Gastrocnemius medialis (tissue), 4 donors: ENCODE results near the gene PDE9A.
"Not testable (repeated sequence)": the region's sequence is repeated elsewhere in the genome, so short reads cannot be mapped to it uniquely, and the experiment has no call there.

ENCODE experiments used
- CTCF ChIP-seq, 5 experiments: fragments of 450-650 bp in 3 of 5; fragments of 200-600 bp in 2 of 5; sonication (generic) in 2 of 5; IDR thresholded peaks in 4 of 5; conservative IDR thresholded peaks in 1 of 5; 1 replicate in 4 of 5; 2 replicates in 1 of 5; pipeline ENCODE4 v1.5.1; 2016 to 2019; ENCODE audit warnings: antibody characterized with exemption in 5 of 5, mild to moderate bottlenecking in 3 of 5, moderate library complexity in 3 of 5
- POLR2A ChIP-seq, 2 donors: fragments of 450-650 bp; IDR thresholded peaks; one replicate each; pipeline ENCODE4 v1.6.1; 2017; ENCODE audit warnings: antibody characterized with exemption in 2 of 2, mild to moderate bottlenecking in 2 of 2, moderate library complexity in 2 of 2

- not testable (repeated sequence) for TF ChIP-seq CTCF (IDR thresholded peaks at IDR 0.05 in 4 of 5, conservative IDR thresholded peaks at IDR 0.05 in 1 of 5); POLR2A (IDR thresholded peaks at IDR 0.05)
These were observed 55.5 kb downstream of the PDE9A start for GRCh38 chr21:42708916-42709315.
